B cell (primary cell): ENCODE data around the gene FBXO11. TPM values are rescaled to one million over a fixed set of nuclear protein-coding genes. Genes with fewer than 3 reads are reported as not detected.

Experiments used
- ATAC-seq: fragments of 200-7000 bp; cut with Tn5 transposase; one replicate; pipeline ENCODE4 v1.10.0; 2021; ENCODE audit warnings: low read depth, mild to moderate bottlenecking, moderate number of reproducible peaks, moderate library complexity
- CTCF ChIA-PET: fragments of 350-600 bp; sonication (Branson Sonifier 250); formaldehyde crosslinking; loops from one replicate; lab custom pipeline; 2021; ENCODE audit warnings: antibody characterized with exemption, inconsistent platforms; lab: Charles Lee
- POLR2A ChIA-PET: fragments of 350-600 bp; sonication (Branson Sonifier 250); formaldehyde crosslinking; loops from one replicate; lab custom pipeline; 2021; ENCODE audit warnings: antibody characterized with exemption; lab: Charles Lee
- DNase-seq: peaks from one replicate; pipeline ENCODE4 v3.0.0; 2013
- H2AFZ ChIP-seq: 2 replicates; pipeline ENCODE4 v1.6.1; 2012; ENCODE audit warnings: mild to moderate bottlenecking, low read depth, low read length; ENCODE audit not compliant: insufficient read depth, poor library complexity, severe bottlenecking
- H3K27ac ChIP-seq, 2 donors: 1 replicate in 1 of 2; 2 replicates in 1 of 2; pipeline ENCODE4 v1.5.1; 2012 to 2013; ENCODE audit warnings: low read length in 2 of 2, mild to moderate bottlenecking in 2 of 2, moderate library complexity in 1 of 2
- H3K27me3 ChIP-seq, 4 experiments: fragments of 200-600 bp in 1 of 4; sonication (generic) in 1 of 4; replicated peaks in 1 of 4; 1 replicate in 2 of 4; 2 replicates in 2 of 4; pipeline versions ENCODE4 v1.6.1 to v1.7.0; 2013 to 2016; ENCODE audit warnings: low read length in 3 of 4, mild to moderate bottlenecking in 2 of 4, mixed read lengths in 1 of 4, moderate library complexity in 1 of 4; ENCODE audit not compliant: insufficient read depth in 4 of 4, control insufficient read depth in 3 of 4; ENCODE audit errors: control extremely low read depth in 1 of 4
- H3K36me3 ChIP-seq, 2 experiments: replicated peaks in 1 of 2; 1 replicate in 1 of 2; 2 replicates in 1 of 2; pipeline versions ENCODE4 v1.6.1 to v1.7.1; 2013; ENCODE audit warnings: low read length in 1 of 2; ENCODE audit not compliant: insufficient read depth in 2 of 2, control insufficient read depth in 1 of 2; ENCODE audit errors: control extremely low read depth in 1 of 2, extremely low read depth in 1 of 2
- H3K4me1 ChIP-seq, 2 donors: fragments of 200-600 bp in 1 of 2; sonication (generic) in 1 of 2; 1 replicate in 1 of 2; 2 replicates in 1 of 2; pipeline versions ENCODE4 v1.5.1 to v1.6.1; 2013 to 2017; ENCODE audit warnings: low read length in 2 of 2; ENCODE audit not compliant: control insufficient read depth in 2 of 2, insufficient read depth in 2 of 2
- H3K4me2 ChIP-seq: replicated peaks from 2 replicates; pipeline ENCODE3; 2012; ENCODE audit warnings: mild to moderate bottlenecking, low read depth, low read length; ENCODE audit not compliant: poor library complexity, severe bottlenecking
- H3K4me3 ChIP-seq, 5 experiments: fragments of 200-600 bp in 1 of 5; sonication (generic) in 1 of 5; 1 replicate in 3 of 5; 2 replicates in 2 of 5; pipeline versions ENCODE4 v1.5.1 to v1.7.0; 2011 to 2016; ENCODE audit warnings: low read length in 4 of 5, mild to moderate bottlenecking in 4 of 5, low read depth in 2 of 5, control low read depth in 1 of 5, moderate library complexity in 1 of 5; ENCODE audit not compliant: insufficient read depth in 1 of 5; ENCODE audit errors: control extremely low read depth in 1 of 5, extremely low read depth in 1 of 5
- H3K79me2 ChIP-seq: fragments of 200-600 bp; sonication (generic); one replicate; pipeline ENCODE4 v1.6.0; 2016; ENCODE audit warnings: low read length; ENCODE audit not compliant: control insufficient read depth, insufficient read depth
- H3K9ac ChIP-seq: fragments of 200-600 bp; sonication (generic); 2 replicates; pipeline ENCODE4 v1.6.1; 2017; ENCODE audit warnings: mild to moderate bottlenecking, low read length, moderate library complexity
- H3K9me3 ChIP-seq, 3 donors: one replicate each; pipeline versions ENCODE4 v1.6.1 to v1.7.1; 2013; ENCODE audit warnings: low read length in 2 of 3; ENCODE audit not compliant: control insufficient read depth in 2 of 3, insufficient read depth in 1 of 3; ENCODE audit errors: control extremely low read depth in 1 of 3
- H4K20me1 ChIP-seq: 2 replicates; pipeline ENCODE4 v1.6.0; 2012; ENCODE audit warnings: mild to moderate bottlenecking, low read length; ENCODE audit not compliant: insufficient read depth, control insufficient read depth, poor library complexity, severe bottlenecking
- H3K27ac Mint-ChIP-seq: one replicate; pipeline ENCODE4 v1.8.0; 2021; ENCODE audit warnings: mixed read lengths
- H3K27me3 Mint-ChIP-seq: one replicate; pipeline ENCODE4 v1.8.0; 2021; ENCODE audit warnings: mixed read lengths
- H3K4me1 Mint-ChIP-seq: one replicate; pipeline ENCODE4 v1.8.0; 2021; ENCODE audit warnings: mixed read lengths
- H3K4me3 Mint-ChIP-seq: one replicate; pipeline ENCODE4 v1.8.0; 2021; ENCODE audit warnings: mixed read lengths
- H3K9me3 Mint-ChIP-seq: one replicate; pipeline ENCODE4 v1.8.0; 2022; ENCODE audit warnings: mixed read lengths; ENCODE audit not compliant: insufficient read depth
- EZH2 ChIP-seq: IDR thresholded peaks from 2 replicates; pipeline ENCODE4 v1.6.1; 2012; ENCODE audit warnings: borderline replicate concordance, low read depth, mild to moderate bottlenecking, moderate library complexity, low read length; ENCODE audit not compliant: insufficient read depth, poor library complexity, severe bottlenecking
- WGBS: methylation state at CpG from one replicate; pipeline ENCODE4 v1.1.5; 2013; ENCODE audit warnings: missing lambda C conversion rate; ENCODE audit not compliant: insufficient coverage; 5-methylcytosine and 5-hydroxymethylcytosine counted together
- intact Hi-C: fragments of 100-400 bp; cut with micrococcal nuclease; formaldehyde crosslinking; loops from one replicate; pipeline ENCODE4 v1.10.0; 2022
- polyA plus RNA-seq: library from polyadenylated mRNA; depleted of rRNA; stranded (reverse); fragments of >200 nt; gene quantifications from 2 replicates; pipeline ENCODE4 v1.2.3, GENCODE V29; 2012
- total RNA-seq, 2 donors: library from RNA; stranded (reverse); fragments of 120-200 nt in 1 of 2; gene quantifications; 1 replicate in 1 of 2; 2 replicates in 1 of 2; pipeline versions ENCODE4 v1.2.3 to v1.2.4, GENCODE V29; 2013 to 2022
- TF ChIP-seq, protein P1 (sequence below): fragments of 200-600 bp; IDR thresholded peaks from one replicate; pipeline ENCODE4 v1.8.0; 2022; ENCODE audit warnings: antibody characterized with exemption, mild to moderate bottlenecking

FBXO11 gene
- total and polyA plus RNA-seq, 2 donors (not counting 1 experiment from before 2014, with no cell fraction given): 42.6 to 107 TPM

DNA sequence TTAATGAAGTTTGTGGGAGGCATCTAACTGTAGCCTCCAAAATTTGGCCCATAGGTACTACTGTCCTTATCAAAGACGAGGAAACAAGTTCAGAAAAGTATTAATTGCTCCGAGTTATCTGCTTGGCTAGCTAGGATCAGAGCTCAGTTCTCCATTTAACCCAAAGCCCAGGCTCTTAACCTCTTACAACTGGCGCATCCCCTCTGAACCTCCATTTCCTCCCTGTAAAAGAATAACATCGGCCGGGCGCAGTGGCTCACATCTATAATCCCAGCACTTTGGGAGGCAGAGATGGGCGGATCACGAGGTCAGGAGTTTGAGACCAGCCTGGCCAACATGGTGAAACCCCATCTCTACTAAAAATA is 126.9 kb downstream of the FBXO11 start:
- WGBS: 98% methylated on average over 4 of the region's 8 CpGs

GRCh38 chr2:47778698-47779425 is 127.4 kb downstream of the FBXO11 start:
- Histone ChIP-seq H3K27me3 (no peaks in the 10 kb centered on the region), H3K9ac (no peak overlapping the region), H2AFZ (no peak overlapping the region), H4K20me1 (no peaks in the 10 kb centered on the region), H3K4me3 (no peak overlapping the region), H3K27ac (no peak overlapping the region), H3K36me3 (no peaks in the 10 kb centered on the region), H3K4me2 (no peak overlapping the region), H3K79me2 (no peaks in the 10 kb centered on the region), H3K4me1 (peaks cover 3 to 4% of the 10 kb centered on the region in 2 donors), H3K9me3 (no peaks in the 10 kb centered on the region)
- DNase-seq (no peak), ATAC-seq (no peak)
- Mint-ChIP-seq H3K27ac (no peak overlapping the region), H3K4me3 (no peak overlapping the region), H3K4me1 (peaks cover 1% of the 10 kb centered on the region), H3K27me3 (no peaks in the 10 kb centered on the region), H3K9me3 (no peaks in the 10 kb centered on the region)
- intact Hi-C loops: no loop called here
- ChIA-PET CTCF (no interaction called here), POLR2A (no interaction called here)
- TF ChIP-seq EZH2: no peak
- TF ChIP-seq, protein P1, sequence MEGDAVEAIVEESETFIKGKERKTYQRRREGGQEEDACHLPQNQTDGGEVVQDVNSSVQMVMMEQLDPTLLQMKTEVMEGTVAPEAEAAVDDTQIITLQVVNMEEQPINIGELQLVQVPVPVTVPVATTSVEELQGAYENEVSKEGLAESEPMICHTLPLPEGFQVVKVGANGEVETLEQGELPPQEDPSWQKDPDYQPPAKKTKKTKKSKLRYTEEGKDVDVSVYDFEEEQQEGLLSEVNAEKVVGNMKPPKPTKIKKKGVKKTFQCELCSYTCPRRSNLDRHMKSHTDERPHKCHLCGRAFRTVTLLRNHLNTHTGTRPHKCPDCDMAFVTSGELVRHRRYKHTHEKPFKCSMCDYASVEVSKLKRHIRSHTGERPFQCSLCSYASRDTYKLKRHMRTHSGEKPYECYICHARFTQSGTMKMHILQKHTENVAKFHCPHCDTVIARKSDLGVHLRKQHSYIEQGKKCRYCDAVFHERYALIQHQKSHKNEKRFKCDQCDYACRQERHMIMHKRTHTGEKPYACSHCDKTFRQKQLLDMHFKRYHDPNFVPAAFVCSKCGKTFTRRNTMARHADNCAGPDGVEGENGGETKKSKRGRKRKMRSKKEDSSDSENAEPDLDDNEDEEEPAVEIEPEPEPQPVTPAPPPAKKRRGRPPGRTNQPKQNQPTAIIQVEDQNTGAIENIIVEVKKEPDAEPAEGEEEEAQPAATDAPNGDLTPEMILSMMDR: no peak
- WGBS: 100% methylated on average over 1 of the region's 8 CpGs

More for the DNA sequence above, 126.9 kb downstream of the FBXO11 start:
- Histone ChIP-seq H3K4me1 (peaks cover 6 to 9% of the 10 kb centered on the region in 2 donors), H3K36me3 (no peaks in the 10 kb centered on the region), H3K27ac (no peak overlapping the region), H3K4me3 (no peak overlapping the region), H3K27me3 (no peaks in the 10 kb centered on the region), H3K9me3 (peaks cover 0 to 3% (median 0%) of the 10 kb centered on the region in 3 donors), H3K9ac (no peak overlapping the region), H3K79me2 (peaks cover 5% of the 10 kb centered on the region), H2AFZ (no peak overlapping the region), H4K20me1 (peaks cover 5% of the 10 kb centered on the region), H3K4me2 (no peak overlapping the region)
- ATAC-seq (no peak), DNase-seq (no peak)
- H3K27me3 Mint-ChIP-seq: no peaks in the 10 kb centered on the region
- H3K9me3 Mint-ChIP-seq: no peaks in the 10 kb centered on the region
- peaks cover 5% of the 10 kb centered on the region for H3K4me1 Mint-ChIP-seq
- H3K4me3 Mint-ChIP-seq: no peak overlapping the region
- CTCF ChIA-PET: no interaction called here
- intact Hi-C loops: no loop called here
- TF ChIP-seq EZH2: no peak
- TF ChIP-seq, protein P1: no peak
- no peak overlapping the region for H3K27ac Mint-ChIP-seq
- POLR2A ChIA-PET: no interaction called here
